Erythroblast (primary cell): ENCODE measurements around the gene TMEM267.
"Not testable (repeated sequence)": the region's sequence is repeated elsewhere in the genome, so short reads cannot be mapped to it uniquely, and the experiment has no call there.

ENCODE experiments used
- GATA1 ChIP-seq: IDR thresholded peaks from 2 replicates; pipeline ENCODE4 v1.6.1; 2011; ENCODE audit warnings: low read depth, mild to moderate bottlenecking, control low read depth, low read length, moderate library complexity
- POLR2A ChIP-seq: IDR thresholded peaks from 2 replicates; pipeline ENCODE4 v1.6.1; 2011; ENCODE audit warnings: mild to moderate bottlenecking, low read length

GRCh38 chr5:43441575-43441974 lies 42.1 kb downstream of the TMEM267 start:
- not testable (repeated sequence) for TF ChIP-seq POLR2A, GATA1
